GM12875 (cell line): ENCODE data around the gene GRIA3.

Source experiments
- H3K4me3 ChIP-seq: one replicate; pipeline ENCODE4 v1.5.1; 2011; ENCODE audit warnings: low read depth, low read length, control low read depth
- TF ChIP-seq, protein P1 (sequence below): IDR thresholded peaks from 2 replicates; pipeline ENCODE4 v1.5.1; 2011; ENCODE audit warnings: low read depth, mild to moderate bottlenecking, control low read depth, inconsistent platforms, low read length, moderate library complexity, borderline replicate concordance; ENCODE audit not compliant: insufficient read depth

Gene GRIA3

DNA sequence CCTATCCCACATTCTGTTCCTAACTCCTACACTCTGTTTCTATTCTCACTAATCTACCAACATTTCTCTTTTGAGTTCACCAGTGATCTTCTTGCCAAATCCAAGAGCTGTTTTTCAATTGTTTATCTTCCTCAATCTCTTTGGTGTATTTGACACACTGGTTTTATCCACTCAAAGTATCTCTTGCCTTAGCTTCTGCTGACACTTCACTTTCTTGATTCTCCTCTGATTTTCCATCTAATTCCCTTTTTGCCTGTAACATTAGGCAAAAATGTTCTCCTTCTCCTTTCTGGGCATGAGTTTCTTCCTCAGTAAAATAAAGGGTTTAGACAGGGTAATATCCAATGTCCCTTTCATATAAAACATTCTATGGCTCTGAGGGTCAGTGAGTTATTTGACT is 26.2 kb downstream of the GRIA3 start:
- TF ChIP-seq, protein P1, sequence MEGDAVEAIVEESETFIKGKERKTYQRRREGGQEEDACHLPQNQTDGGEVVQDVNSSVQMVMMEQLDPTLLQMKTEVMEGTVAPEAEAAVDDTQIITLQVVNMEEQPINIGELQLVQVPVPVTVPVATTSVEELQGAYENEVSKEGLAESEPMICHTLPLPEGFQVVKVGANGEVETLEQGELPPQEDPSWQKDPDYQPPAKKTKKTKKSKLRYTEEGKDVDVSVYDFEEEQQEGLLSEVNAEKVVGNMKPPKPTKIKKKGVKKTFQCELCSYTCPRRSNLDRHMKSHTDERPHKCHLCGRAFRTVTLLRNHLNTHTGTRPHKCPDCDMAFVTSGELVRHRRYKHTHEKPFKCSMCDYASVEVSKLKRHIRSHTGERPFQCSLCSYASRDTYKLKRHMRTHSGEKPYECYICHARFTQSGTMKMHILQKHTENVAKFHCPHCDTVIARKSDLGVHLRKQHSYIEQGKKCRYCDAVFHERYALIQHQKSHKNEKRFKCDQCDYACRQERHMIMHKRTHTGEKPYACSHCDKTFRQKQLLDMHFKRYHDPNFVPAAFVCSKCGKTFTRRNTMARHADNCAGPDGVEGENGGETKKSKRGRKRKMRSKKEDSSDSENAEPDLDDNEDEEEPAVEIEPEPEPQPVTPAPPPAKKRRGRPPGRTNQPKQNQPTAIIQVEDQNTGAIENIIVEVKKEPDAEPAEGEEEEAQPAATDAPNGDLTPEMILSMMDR, result no peak
- H3K4me3 ChIP-seq, result no peak overlapping the region

DNA sequence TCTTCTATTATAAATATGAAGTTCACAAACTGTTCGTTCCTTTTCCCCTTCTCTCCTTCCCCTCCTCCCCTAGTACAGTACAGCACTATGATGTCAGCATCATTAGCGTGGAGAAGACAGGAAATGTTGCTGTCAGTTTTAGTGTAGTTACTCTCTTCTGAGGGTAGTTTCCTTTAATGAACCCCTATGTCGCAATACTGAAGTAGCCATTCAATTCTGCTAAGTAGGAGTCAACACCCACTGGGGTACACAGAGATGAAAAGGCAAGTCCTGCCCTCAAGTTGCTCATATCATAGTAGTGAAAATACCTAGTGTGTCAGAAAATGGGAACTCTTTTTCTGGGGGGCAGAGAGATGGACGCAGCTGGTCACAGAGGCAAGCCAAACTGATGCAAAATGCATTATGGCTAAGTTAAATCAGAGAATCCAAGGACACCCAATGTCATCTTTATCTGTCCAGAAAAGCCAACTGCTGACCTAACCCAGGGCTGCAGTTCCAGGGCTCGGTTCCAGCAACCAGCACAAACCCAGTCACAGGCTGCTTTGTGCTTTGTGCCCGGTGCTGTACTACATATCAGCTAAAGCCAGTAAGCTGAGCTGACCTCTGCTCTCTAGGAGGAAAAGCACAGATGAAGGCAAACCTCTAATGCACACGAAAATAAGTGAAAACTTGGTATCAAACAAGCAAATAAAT is 31.5 kb downstream of the GRIA3 start:
- no peak overlapping the region for H3K4me3 ChIP-seq
- TF ChIP-seq, protein P1, result no peak

GRCh38 chrX:123217077-123217476 is 33.0 kb downstream of the GRIA3 start:
- H3K4me3 ChIP-seq, result no peak overlapping the region
- TF ChIP-seq, protein P1, result no peak

GRCh38 chrX:123217728-123218127 is 33.6 kb downstream of the GRIA3 start:
- TF ChIP-seq, protein P1, result no peak
- H3K4me3 ChIP-seq, result no peak overlapping the region

DNA sequence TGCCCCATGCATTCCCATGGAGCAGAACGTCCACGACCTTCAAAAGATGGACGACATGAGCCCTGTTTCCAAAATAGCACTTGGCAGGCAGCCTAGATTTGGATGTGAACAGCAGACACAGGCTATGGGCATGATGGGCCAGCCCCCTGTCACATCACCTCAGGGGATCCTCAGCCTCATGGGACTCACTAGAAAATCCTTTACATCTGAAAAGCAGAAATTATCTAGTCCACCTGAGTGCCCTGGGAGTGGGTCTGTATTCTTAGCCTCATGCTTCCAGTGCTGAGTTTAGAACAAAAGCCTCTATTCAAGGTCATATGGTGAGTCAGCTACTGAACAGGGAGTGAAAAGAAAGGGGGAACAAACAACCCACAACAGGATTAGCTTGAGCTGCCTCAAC is 35.8 kb downstream of the GRIA3 start:
- TF ChIP-seq, protein P1, result no peak
- no peak overlapping the region for H3K4me3 ChIP-seq

DNA sequence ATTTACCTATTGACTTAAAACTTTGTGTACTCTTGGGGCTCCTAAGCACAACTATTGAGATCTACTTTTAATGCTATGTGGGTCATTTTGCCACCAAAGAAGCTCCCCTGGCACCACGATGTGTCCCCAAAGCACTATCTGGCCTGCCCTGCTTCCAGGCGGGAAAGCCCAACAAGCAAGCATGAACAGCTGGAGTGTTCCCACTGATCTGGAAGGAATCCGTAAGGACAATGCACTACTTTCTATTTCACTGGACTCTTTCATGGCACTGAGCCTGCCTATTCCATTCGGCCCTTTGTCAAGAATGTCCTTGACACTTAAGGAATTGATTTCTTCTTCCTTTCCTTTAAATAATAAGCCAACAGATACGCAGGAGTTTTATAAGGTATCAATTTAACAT is 38.8 kb downstream of the GRIA3 start:
- TF ChIP-seq, protein P1, result no peak

DNA sequence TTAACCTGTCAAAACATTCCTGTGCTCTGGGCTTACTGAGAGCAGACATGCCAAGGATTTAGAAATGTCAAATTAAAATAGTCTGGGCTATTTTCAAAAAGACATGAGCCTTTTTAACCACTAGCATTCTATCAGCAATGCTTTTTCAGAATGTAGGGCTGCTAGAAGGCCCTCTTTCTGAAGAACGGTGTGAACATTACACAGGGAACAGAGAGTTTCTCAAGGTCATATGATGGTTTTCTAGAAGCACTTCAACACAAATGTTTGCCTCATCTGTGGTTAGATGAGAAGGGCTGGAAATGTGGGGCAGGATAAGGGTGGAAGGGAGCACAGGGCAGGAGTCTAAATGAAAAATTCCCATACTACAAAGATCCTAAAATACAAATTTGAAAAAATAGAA is 39.3 kb downstream of the GRIA3 start:
- TF ChIP-seq, protein P1, result no peak
- no peak overlapping the region for H3K4me3 ChIP-seq

More for the DNA sequence above, 38.8 kb downstream of the GRIA3 start:
- H3K4me3 ChIP-seq, result no peak overlapping the region
